ENCODE results near the gene LRRC53. TPM values are rescaled to one million over a fixed set of nuclear protein-coding genes. Genes with fewer than 3 reads are reported as not detected.

The LRRC53 gene
- polyA plus RNA-seq, 2 donors = not detected

DNA sequence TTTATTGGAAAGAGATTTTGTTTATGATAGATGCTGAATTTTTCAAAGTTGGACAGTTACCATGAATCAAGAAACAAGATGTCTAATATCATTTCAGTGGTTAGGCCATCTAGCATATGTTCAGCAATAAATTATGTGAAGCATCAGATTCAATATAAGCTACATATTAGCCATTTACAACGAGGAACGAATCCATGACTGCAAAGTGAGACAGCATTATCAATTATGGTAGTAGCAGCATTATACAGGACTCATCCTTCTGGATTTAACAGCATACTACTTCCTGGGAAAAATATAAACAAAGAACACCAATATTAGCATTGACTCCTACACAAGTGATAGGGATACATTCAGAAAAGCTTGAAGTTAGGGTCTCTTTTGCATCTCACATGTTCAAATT is 59.1 kb downstream of the LRRC53 start:
- Histone ChIP-seq H3K9me3 (ENCODE audit: control insufficient read depth in 2 of 2, insufficient read depth in 1 of 2, low read depth in 1 of 2, low read length in 1 of 2) (peaks cover 0 to 2% of the 10 kb centered on the region in 2 donors), H3K27me3 (ENCODE audit: control insufficient read depth in 1 of 2, insufficient read depth in 2 of 2, low read length in 2 of 2) (no peaks in the 10 kb centered on the region), H3K36me3 (ENCODE audit: control insufficient read depth in 2 of 2, insufficient read depth in 2 of 2, low read length in 1 of 2) (no peaks in the 10 kb centered on the region), H3K4me3 (ENCODE audit: low read depth in 1 of 2, low read length in 2 of 2) (no peak overlapping the region), H3K4me1 (ENCODE audit: control insufficient read depth in 2 of 2, insufficient read depth in 2 of 2, low read length in 1 of 2) (no peaks in the 10 kb centered on the region), H3K27ac (ENCODE audit: low read depth in 2 of 2, low read length in 1 of 2) (no peak overlapping the region)
- 70 to 74% methylated on average over 2 of the region's 2 CpGs for WGBS, 2 donors

DNA sequence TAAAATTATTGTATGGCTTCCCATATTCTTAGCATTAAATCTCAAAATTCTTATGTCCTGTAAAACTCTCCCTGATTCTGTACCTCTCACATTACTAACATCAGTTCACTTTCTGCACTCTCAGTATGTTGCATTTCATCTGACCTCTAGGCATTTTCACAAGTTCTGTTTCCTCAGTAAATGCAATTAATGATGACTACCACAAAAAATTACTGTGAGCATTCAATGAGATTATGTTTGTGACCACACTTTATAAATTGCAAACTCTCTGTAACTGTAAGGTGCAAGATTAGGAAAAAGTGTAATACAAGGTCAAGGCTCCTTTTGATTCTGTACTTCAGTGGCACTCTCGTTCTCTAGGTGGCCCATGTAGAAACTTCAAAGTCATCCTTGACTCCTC is 60.4 kb downstream of the LRRC53 start:
- H3K9me3 ChIP-seq (ENCODE audit: control insufficient read depth in 2 of 2, insufficient read depth in 1 of 2, low read depth in 1 of 2, low read length in 1 of 2) = peaks cover 0 to 2% of the 10 kb centered on the region in 2 donors

DNA sequence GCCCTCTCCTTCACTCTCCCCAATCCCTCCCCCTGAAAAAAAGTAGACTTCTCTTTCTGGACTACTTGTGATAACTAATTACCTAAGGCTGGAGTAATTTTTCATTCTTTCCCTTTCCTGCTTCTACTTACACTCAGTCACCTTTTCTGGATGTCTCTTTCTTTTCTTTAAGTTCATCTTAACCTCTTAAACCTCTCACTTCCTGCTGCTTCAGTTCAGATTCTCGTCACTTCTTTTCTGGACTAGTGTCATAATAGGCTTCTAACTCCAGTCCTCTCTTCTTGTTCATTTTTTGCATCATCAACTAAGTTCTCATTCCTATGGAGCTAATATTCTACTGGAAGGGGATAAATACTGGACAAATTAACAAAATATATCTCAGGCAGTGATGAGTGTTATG is 75.4 kb downstream of the LRRC53 start:
- Histone ChIP-seq H3K27ac (ENCODE audit: low read depth in 2 of 2, low read length in 1 of 2) (no peak overlapping the region), H3K36me3 (ENCODE audit: control insufficient read depth in 2 of 2, insufficient read depth in 2 of 2, low read length in 1 of 2) (no peaks in the 10 kb centered on the region), H3K4me1 (ENCODE audit: control insufficient read depth in 2 of 2, insufficient read depth in 2 of 2, low read length in 1 of 2) (no peaks in the 10 kb centered on the region), H3K4me3 (ENCODE audit: low read depth in 1 of 2, low read length in 2 of 2) (no peak overlapping the region), H3K27me3 (ENCODE audit: control insufficient read depth in 1 of 2, insufficient read depth in 2 of 2, low read length in 2 of 2) (no peaks in the 10 kb centered on the region), H3K9me3 (ENCODE audit: control insufficient read depth in 2 of 2, insufficient read depth in 1 of 2, low read depth in 1 of 2, low read length in 1 of 2) (no peaks in the 10 kb centered on the region)
- WGBS, 2 donors = 57 to 66% methylated on average over 1 of the region's 1 CpG

More for the DNA sequence above, 60.4 kb downstream of the LRRC53 start:
- Histone ChIP-seq H3K27me3 (ENCODE audit: control insufficient read depth in 1 of 2, insufficient read depth in 2 of 2, low read length in 2 of 2) (no peaks in the 10 kb centered on the region), H3K27ac (ENCODE audit: low read depth in 2 of 2, low read length in 1 of 2) (no peak overlapping the region), H3K4me1 (ENCODE audit: control insufficient read depth in 2 of 2, insufficient read depth in 2 of 2, low read length in 1 of 2) (no peaks in the 10 kb centered on the region), H3K4me3 (ENCODE audit: low read depth in 1 of 2, low read length in 2 of 2) (no peak overlapping the region), H3K36me3 (ENCODE audit: control insufficient read depth in 2 of 2, insufficient read depth in 2 of 2, low read length in 1 of 2) (no peaks in the 10 kb centered on the region)
- 63 to 71% methylated on average over 1 of the region's 1 CpG for WGBS, 2 donors

DNA sequence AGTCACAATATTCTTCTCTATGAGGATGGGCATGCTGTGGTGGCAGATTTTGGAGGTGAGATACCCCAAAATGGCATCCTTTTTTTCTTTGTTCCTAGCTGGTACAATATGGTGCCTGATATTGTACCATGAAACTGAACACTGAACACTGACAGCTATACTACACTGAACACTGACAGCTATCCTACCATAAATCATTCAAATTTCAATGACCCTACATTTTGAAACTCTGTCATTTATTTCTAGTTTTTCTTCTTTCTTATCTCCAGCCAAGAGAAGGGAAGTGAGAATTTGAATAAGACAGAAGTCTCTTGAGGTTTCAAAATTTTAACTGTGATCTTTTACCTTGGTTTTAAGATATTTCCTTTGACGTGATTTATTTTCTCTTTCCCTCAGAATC is 76.3 kb downstream of the LRRC53 start:
- H3K4me3 ChIP-seq (ENCODE audit: low read depth in 1 of 2, low read length in 2 of 2) = no peak overlapping the region

DNA sequence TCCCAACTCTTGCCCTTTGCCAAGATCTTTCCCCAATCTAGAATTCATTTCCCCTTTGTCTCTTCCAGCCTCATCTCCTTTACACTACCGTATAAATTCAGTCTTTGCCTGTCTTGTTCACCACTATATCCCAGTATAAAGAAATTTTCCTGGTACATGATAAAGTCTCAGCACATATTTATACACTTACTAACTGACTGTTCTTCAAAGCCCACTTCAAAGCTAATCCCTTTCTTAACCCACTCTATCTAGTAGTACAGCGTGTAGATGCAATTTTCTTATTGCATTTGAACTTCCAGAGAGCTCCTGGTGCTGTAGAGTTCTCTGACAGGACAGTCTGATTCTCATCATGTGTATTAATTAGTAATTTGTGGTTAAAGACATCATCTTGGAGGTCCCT is 78.1 kb downstream of the LRRC53 start:
- Histone ChIP-seq H3K27me3 (ENCODE audit: control insufficient read depth in 1 of 2, insufficient read depth in 2 of 2, low read length in 2 of 2) (no peaks in the 10 kb centered on the region), H3K36me3 (ENCODE audit: control insufficient read depth in 2 of 2, insufficient read depth in 2 of 2, low read length in 1 of 2) (no peaks in the 10 kb centered on the region), H3K4me3 (ENCODE audit: low read depth in 1 of 2, low read length in 2 of 2) (no peak overlapping the region), H3K4me1 (ENCODE audit: control insufficient read depth in 2 of 2, insufficient read depth in 2 of 2, low read length in 1 of 2) (no peaks in the 10 kb centered on the region), H3K9me3 (ENCODE audit: control insufficient read depth in 2 of 2, insufficient read depth in 1 of 2, low read depth in 1 of 2, low read length in 1 of 2) (no peaks in the 10 kb centered on the region), H3K27ac (ENCODE audit: low read depth in 2 of 2, low read length in 1 of 2) (no peak overlapping the region)
- WGBS, 2 donors = 69 to 70% methylated on average over 2 of the region's 2 CpGs

More for the DNA sequence above, 76.3 kb downstream of the LRRC53 start:
- no peaks in the 10 kb centered on the region for H3K36me3 ChIP-seq (ENCODE audit: control insufficient read depth in 2 of 2, insufficient read depth in 2 of 2, low read length in 1 of 2)
- H3K27me3 ChIP-seq (ENCODE audit: control insufficient read depth in 1 of 2, insufficient read depth in 2 of 2, low read length in 2 of 2) = no peaks in the 10 kb centered on the region
- H3K27ac ChIP-seq (ENCODE audit: low read depth in 2 of 2, low read length in 1 of 2) = no peak overlapping the region
- H3K4me1 ChIP-seq (ENCODE audit: control insufficient read depth in 2 of 2, insufficient read depth in 2 of 2, low read length in 1 of 2) = no peaks in the 10 kb centered on the region
- H3K9me3 ChIP-seq (ENCODE audit: control insufficient read depth in 2 of 2, insufficient read depth in 1 of 2, low read depth in 1 of 2, low read length in 1 of 2) = no peaks in the 10 kb centered on the region
- 56 to 71% methylated on average over 1 of the region's 1 CpG for WGBS, 2 donors

DNA sequence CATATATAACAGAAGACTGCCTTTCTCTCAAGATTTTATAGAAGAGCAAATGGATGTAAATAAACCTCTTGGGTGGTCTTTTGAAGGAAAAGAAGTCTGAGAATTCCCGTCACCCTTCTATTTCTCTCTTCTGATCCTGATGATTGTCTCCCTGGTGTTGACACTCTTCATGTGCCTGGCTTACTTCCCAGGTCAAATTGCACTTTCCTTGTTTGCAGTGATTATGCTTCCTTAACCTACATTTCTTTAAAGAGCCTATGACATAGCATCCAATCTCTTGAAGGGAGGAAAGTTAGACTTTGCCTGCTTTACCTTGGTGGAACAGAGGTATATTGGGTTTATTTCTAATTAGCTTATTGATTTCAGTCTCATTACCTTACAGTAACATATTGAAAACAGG is 80.1 kb downstream of the LRRC53 start:
- Histone ChIP-seq H3K27me3 (ENCODE audit: control insufficient read depth in 1 of 2, insufficient read depth in 2 of 2, low read length in 2 of 2) (no peaks in the 10 kb centered on the region), H3K4me3 (ENCODE audit: low read depth in 1 of 2, low read length in 2 of 2) (no peak overlapping the region), H3K27ac (ENCODE audit: low read depth in 2 of 2, low read length in 1 of 2) (no peak overlapping the region), H3K36me3 (ENCODE audit: control insufficient read depth in 2 of 2, insufficient read depth in 2 of 2, low read length in 1 of 2) (no peaks in the 10 kb centered on the region), H3K9me3 (ENCODE audit: control insufficient read depth in 2 of 2, insufficient read depth in 1 of 2, low read depth in 1 of 2, low read length in 1 of 2) (no peaks in the 10 kb centered on the region), H3K4me1 (ENCODE audit: control insufficient read depth in 2 of 2, insufficient read depth in 2 of 2, low read length in 1 of 2) (no peaks in the 10 kb centered on the region)
- WGBS, 2 donors = 0 to 9% methylated on average over 1 of the region's 1 CpG

DNA sequence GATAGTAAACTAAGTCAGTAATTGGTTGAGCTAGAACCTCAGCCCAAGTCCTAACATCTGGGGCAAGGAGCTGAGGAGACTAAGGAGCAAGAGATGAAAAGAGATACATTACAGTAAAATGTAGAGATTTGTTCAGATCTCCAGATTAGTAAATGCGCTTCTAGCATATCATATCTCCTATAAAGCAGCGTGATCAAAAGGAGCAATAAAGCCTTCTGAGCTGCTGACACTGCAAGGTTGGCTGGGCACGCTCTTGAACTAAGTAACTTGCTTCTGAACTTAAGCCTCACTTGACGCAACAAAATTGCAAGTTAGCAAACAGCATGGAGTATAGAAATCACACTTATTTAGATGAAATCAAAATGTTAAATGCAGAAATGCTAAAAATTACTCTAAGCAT is 80.9 kb downstream of the LRRC53 start:
- H3K9me3 ChIP-seq (ENCODE audit: control insufficient read depth in 2 of 2, insufficient read depth in 1 of 2, low read depth in 1 of 2, low read length in 1 of 2) = no peaks in the 10 kb centered on the region
- H3K4me3 ChIP-seq (ENCODE audit: low read depth in 1 of 2, low read length in 2 of 2) = no peak overlapping the region
- no peaks in the 10 kb centered on the region for H3K36me3 ChIP-seq (ENCODE audit: control insufficient read depth in 2 of 2, insufficient read depth in 2 of 2, low read length in 1 of 2)
- no peaks in the 10 kb centered on the region for H3K27me3 ChIP-seq (ENCODE audit: control insufficient read depth in 1 of 2, insufficient read depth in 2 of 2, low read length in 2 of 2)
- H3K27ac ChIP-seq (ENCODE audit: low read depth in 2 of 2, low read length in 1 of 2) = no peak overlapping the region
- WGBS, 2 donors = 87 to 89% methylated on average over 4 of the region's 4 CpGs
- H3K4me1 ChIP-seq (ENCODE audit: control insufficient read depth in 2 of 2, insufficient read depth in 2 of 2, low read length in 1 of 2) = no peaks in the 10 kb centered on the region

DNA sequence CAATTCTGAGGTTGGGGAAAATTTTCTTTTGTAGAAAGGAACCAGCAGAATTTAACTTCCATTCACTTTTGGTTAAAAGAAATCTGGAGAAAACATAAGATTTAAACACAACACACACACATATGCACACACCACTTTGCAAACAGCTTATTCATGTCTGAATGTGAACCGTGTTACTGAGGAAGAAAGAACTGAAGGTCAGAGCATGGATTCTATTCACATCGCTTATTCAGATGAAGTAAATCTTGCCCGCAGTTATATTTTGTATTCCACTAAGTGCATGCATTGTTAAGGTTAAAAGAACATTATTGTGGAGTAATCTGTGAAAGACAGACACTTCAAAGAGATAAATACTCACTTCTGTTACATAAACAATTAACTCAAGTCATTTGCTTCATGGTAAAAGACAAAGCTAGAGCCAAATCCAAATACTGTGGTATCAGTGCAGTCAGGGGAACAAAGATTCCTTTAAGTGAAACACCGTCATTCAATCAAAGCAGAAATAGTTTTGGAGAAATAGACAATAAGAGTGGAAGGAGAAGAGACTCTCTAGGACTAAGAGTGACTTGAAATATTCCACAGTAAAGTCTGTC is 82.0 kb downstream of the LRRC53 start:
- no peaks in the 10 kb centered on the region for H3K36me3 ChIP-seq (ENCODE audit: control insufficient read depth in 2 of 2, insufficient read depth in 2 of 2, low read length in 1 of 2)
- no peaks in the 10 kb centered on the region for H3K9me3 ChIP-seq (ENCODE audit: control insufficient read depth in 2 of 2, insufficient read depth in 1 of 2, low read depth in 1 of 2, low read length in 1 of 2)
- H3K27ac ChIP-seq (ENCODE audit: low read depth in 2 of 2, low read length in 1 of 2) = no peak overlapping the region
- H3K4me3 ChIP-seq (ENCODE audit: low read depth in 1 of 2, low read length in 2 of 2) = no peak overlapping the region
- WGBS, 2 donors = 29 to 41% methylated on average over 4 of the region's 4 CpGs
- no peaks in the 10 kb centered on the region for H3K4me1 ChIP-seq (ENCODE audit: control insufficient read depth in 2 of 2, insufficient read depth in 2 of 2, low read length in 1 of 2)
- no peaks in the 10 kb centered on the region for H3K27me3 ChIP-seq (ENCODE audit: control insufficient read depth in 1 of 2, insufficient read depth in 2 of 2, low read length in 2 of 2)

DNA sequence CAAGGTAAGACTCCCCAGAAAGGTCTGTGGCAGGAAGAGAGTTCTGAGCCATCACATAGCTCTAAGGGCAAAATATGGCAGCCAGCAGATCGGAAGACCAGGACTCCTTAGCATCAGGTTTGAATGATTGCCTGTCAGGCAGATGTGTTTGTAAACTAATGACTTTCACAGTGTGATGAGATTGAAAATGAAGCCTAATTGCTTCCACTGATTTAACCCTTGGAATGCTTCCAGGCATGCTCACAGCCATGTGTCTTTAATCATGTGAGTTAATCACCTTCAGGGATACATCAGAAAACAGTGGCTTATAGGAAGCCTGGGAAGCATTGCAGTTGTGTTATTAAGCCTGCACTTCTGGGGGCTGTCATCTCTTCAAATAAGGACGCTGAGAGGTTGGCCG is 82.8 kb downstream of the LRRC53 start:
- H3K36me3 ChIP-seq (ENCODE audit: control insufficient read depth in 2 of 2, insufficient read depth in 2 of 2, low read length in 1 of 2) = no peaks in the 10 kb centered on the region
- H3K27me3 ChIP-seq (ENCODE audit: control insufficient read depth in 1 of 2, insufficient read depth in 2 of 2, low read length in 2 of 2) = no peaks in the 10 kb centered on the region
- no peak overlapping the region for H3K4me3 ChIP-seq (ENCODE audit: low read depth in 1 of 2, low read length in 2 of 2)
- no peaks in the 10 kb centered on the region for H3K4me1 ChIP-seq (ENCODE audit: control insufficient read depth in 2 of 2, insufficient read depth in 2 of 2, low read length in 1 of 2)
- WGBS, 2 donors = 67 to 78% methylated on average over 3 of the region's 3 CpGs
- no peak overlapping the region for H3K27ac ChIP-seq (ENCODE audit: low read depth in 2 of 2, low read length in 1 of 2)
- H3K9me3 ChIP-seq (ENCODE audit: control insufficient read depth in 2 of 2, insufficient read depth in 1 of 2, low read depth in 1 of 2, low read length in 1 of 2) = no peaks in the 10 kb centered on the region

DNA sequence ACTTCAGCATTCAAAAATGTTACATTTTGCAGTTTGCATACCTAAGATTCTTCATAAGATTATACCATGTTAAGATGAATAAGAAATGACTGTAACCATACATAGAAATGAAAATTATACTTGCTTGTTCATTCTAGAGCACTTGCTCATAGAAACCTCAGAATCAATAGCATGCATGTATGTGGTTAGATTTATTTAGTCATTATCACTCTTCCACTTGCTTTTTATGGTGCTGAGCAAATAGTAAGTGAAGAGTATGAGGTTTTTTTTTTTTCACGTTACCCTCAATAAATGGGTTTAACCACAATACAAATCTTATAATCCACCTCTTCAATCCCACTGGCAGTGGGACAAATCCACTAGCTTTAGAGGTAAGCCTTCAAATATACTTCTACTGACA is 84.7 kb downstream of the LRRC53 start:
- WGBS, 2 donors = 38 to 45% methylated on average over 1 of the region's 1 CpG
- no peak overlapping the region for H3K4me3 ChIP-seq (ENCODE audit: low read depth in 1 of 2, low read length in 2 of 2)
- H3K36me3 ChIP-seq (ENCODE audit: control insufficient read depth in 2 of 2, insufficient read depth in 2 of 2, low read length in 1 of 2) = no peaks in the 10 kb centered on the region
- no peaks in the 10 kb centered on the region for H3K4me1 ChIP-seq (ENCODE audit: control insufficient read depth in 2 of 2, insufficient read depth in 2 of 2, low read length in 1 of 2)
- H3K9me3 ChIP-seq (ENCODE audit: control insufficient read depth in 2 of 2, insufficient read depth in 1 of 2, low read depth in 1 of 2, low read length in 1 of 2) = no peaks in the 10 kb centered on the region
- H3K27ac ChIP-seq (ENCODE audit: low read depth in 2 of 2, low read length in 1 of 2) = no peak overlapping the region
- no peaks in the 10 kb centered on the region for H3K27me3 ChIP-seq (ENCODE audit: control insufficient read depth in 1 of 2, insufficient read depth in 2 of 2, low read length in 2 of 2)

Measured in esophagus (tissue), 2 donors.